Measurements from ENCODE around the gene RAB11FIP2. TPM values are rescaled to one million over a fixed set of nuclear protein-coding genes. Genes with fewer than 3 reads are reported as not detected.

Gene RAB11FIP2
- total RNA-seq, 4 donors from 2014 or later, result 9.6 to 15.5 (median 11.3) TPM

GRCh38 chr10:118034791-118035261 is 11.9 kb downstream of the RAB11FIP2 start:
- Histone ChIP-seq H3K4me1 (peaks cover 0 to 11% of the 10 kb centered on the region in 2 donors), H3K4me3 (no peak overlapping the region), H3K27ac (no peak overlapping the region), H3K36me3 (peaks cover 0 to 13% of the 10 kb centered on the region in 2 donors), H3K27me3 (no peaks in the 10 kb centered on the region), H3K9me3 (no peaks in the 10 kb centered on the region)
- in situ Hi-C loops (cut with MboI; ENCODE audit: low sequenced_read_pairs in 4 of 4), result loop anchor here in 2 of 4 donors (25.0 kb wide), 1 partner anchor 302 kb away; the partner anchor contains the start of gene FAM204A (in 2 of the 2)
- no peak for DNase-seq
- ATAC-seq, result no peak
- no peak for TF ChIP-seq POLR2A (IDR thresholded peaks at IDR 0.05)
- TF ChIP-seq CTCF (IDR thresholded peaks at IDR 0.05 in 4 of 5, conservative IDR thresholded peaks at IDR 0.05 in 1 of 5), result no peak
- intact Hi-C loops (cut with DNase I; ENCODE audit: low total_unique reads), result no loop called here

- no peak for DNase-seq
- Histone ChIP-seq H3K9me3 (no peaks in the 10 kb centered on the region), H3K27me3 (no peaks in the 10 kb centered on the region), H3K4me3 (no peak overlapping the region), H3K27ac (no peak overlapping the region), H3K4me1 (peaks cover 0 to 3% of the 10 kb centered on the region in 2 donors), H3K36me3 (peaks cover 0 to 13% of the 10 kb centered on the region in 2 donors)
- no peak for ATAC-seq
- in situ Hi-C loops (cut with MboI; ENCODE audit: low sequenced_read_pairs in 4 of 4), result loop anchor here in 2 of 4 donors (25.0 kb wide), 1 partner anchor 303 kb away; the partner anchor contains the start of gene FAM204A (in 2 of the 2)
- intact Hi-C loops (cut with DNase I; ENCODE audit: low total_unique reads), result no loop called here
- no peak for TF ChIP-seq CTCF (IDR thresholded peaks at IDR 0.05 in 4 of 5, conservative IDR thresholded peaks at IDR 0.05 in 1 of 5)
- no peak for TF ChIP-seq POLR2A (IDR thresholded peaks at IDR 0.05)
Observed at GRCh38 chr10:118033905-118034304, 12.8 kb downstream of the RAB11FIP2 start.

GRCh38 chr10:118032564-118032963 is 14.2 kb downstream of the RAB11FIP2 start:
- intact Hi-C loops (cut with DNase I; ENCODE audit: low total_unique reads), result no loop called here
- in situ Hi-C loops (cut with MboI; ENCODE audit: low sequenced_read_pairs in 4 of 4), result loop anchor here in 2 of 4 donors (25.0 kb wide), 1 partner anchor 305 kb away; the partner anchor contains the start of gene FAM204A (in 2 of the 2)
- no peak overlapping the region for H3K4me3 ChIP-seq

GRCh38 chr10:118031351-118032075 is 15.2 kb downstream of the RAB11FIP2 start:
- no peak overlapping the region for H3K27ac ChIP-seq
- no peak for TF ChIP-seq POLR2A (IDR thresholded peaks at IDR 0.05)
- peaks cover 0 to 3% of the 10 kb centered on the region in 2 donors for H3K4me1 ChIP-seq
- ATAC-seq (no peak), DNase-seq (no peak)
- no peaks in the 10 kb centered on the region for H3K27me3 ChIP-seq
- no peaks in the 10 kb centered on the region for H3K9me3 ChIP-seq
- H3K4me3 ChIP-seq, result no peak overlapping the region
- in situ Hi-C loops (cut with MboI; ENCODE audit: low sequenced_read_pairs in 4 of 4), result loop anchor here in 2 of 4 donors (25.0 kb wide), 1 partner anchor 306 kb away; the partner anchor contains the start of gene FAM204A (in 2 of the 2)
- intact Hi-C loops (cut with DNase I; ENCODE audit: low total_unique reads), result no loop called here
- H3K36me3 ChIP-seq, result peaks cover 0 to 13% of the 10 kb centered on the region in 2 donors

More at GRCh38 chr10:118032564-118032963, 14.2 kb downstream of the RAB11FIP2 start:
- TF ChIP-seq CTCF (IDR thresholded peaks at IDR 0.05 in 4 of 5, conservative IDR thresholded peaks at IDR 0.05 in 1 of 5) (no peak), POLR2A (IDR thresholded peaks at IDR 0.05) (no peak)
- Histone ChIP-seq H3K27me3 (no peaks in the 10 kb centered on the region), H3K36me3 (peaks cover 0 to 13% of the 10 kb centered on the region in 2 donors), H3K4me1 (peaks cover 0 to 3% of the 10 kb centered on the region in 2 donors), H3K27ac (no peak overlapping the region), H3K9me3 (no peaks in the 10 kb centered on the region)
- no peak for DNase-seq
- ATAC-seq, result no peak

GRCh38 chr10:118028619-118029018 is 18.1 kb downstream of the RAB11FIP2 start:
- Histone ChIP-seq H3K36me3 (peaks cover 0 to 7% of the 10 kb centered on the region in 2 donors), H3K4me1 (peaks cover 0 to 3% of the 10 kb centered on the region in 2 donors), H3K27ac (no peak overlapping the region), H3K9me3 (no peaks in the 10 kb centered on the region), H3K27me3 (no peaks in the 10 kb centered on the region), H3K4me3 (no peak overlapping the region)
- DNase-seq, result no peak
- ATAC-seq, result no peak
- TF ChIP-seq CTCF (IDR thresholded peaks at IDR 0.05 in 4 of 5, conservative IDR thresholded peaks at IDR 0.05 in 1 of 5), result no peak
- TF ChIP-seq POLR2A (IDR thresholded peaks at IDR 0.05), result no peak
- in situ Hi-C loops (cut with MboI; ENCODE audit: low sequenced_read_pairs in 4 of 4) (loop anchor here in 2 of 4 donors (25.0 kb wide), 1 partner anchor 309 kb away; the partner anchor contains the start of gene FAM204A (in 2 of the 2)), intact Hi-C loops (cut with DNase I; ENCODE audit: low total_unique reads) (no loop called here)
